Measurements from ENCODE around the gene CDH7.

Gene CDH7

DNA sequence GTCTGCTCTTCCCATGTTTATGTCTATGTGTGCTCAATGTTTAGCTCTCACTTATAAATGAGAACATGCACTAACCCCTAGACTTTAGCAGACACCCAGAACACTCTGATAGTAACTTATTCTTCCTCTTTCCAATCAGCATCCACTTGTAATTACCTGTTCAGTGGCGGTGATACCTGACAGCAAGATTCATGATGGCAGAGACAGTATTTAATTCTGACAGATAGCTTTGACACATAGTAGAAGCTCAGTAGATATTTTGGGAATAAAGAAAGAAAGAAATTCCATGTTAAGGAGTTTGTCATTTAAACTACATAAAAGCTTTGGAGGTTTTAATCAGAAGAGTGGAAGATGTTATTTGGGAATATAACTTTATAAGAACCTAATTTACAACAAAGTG is 171.3 kb downstream of the CDH7 start:
- no peak for DNase-seq (ENCODE audit: low read depth)
- H3K4me3 ChIP-seq (ENCODE audit: control insufficient read depth, low read depth, low read length) = no peak overlapping the region
- TF ChIP-seq, protein P1, sequence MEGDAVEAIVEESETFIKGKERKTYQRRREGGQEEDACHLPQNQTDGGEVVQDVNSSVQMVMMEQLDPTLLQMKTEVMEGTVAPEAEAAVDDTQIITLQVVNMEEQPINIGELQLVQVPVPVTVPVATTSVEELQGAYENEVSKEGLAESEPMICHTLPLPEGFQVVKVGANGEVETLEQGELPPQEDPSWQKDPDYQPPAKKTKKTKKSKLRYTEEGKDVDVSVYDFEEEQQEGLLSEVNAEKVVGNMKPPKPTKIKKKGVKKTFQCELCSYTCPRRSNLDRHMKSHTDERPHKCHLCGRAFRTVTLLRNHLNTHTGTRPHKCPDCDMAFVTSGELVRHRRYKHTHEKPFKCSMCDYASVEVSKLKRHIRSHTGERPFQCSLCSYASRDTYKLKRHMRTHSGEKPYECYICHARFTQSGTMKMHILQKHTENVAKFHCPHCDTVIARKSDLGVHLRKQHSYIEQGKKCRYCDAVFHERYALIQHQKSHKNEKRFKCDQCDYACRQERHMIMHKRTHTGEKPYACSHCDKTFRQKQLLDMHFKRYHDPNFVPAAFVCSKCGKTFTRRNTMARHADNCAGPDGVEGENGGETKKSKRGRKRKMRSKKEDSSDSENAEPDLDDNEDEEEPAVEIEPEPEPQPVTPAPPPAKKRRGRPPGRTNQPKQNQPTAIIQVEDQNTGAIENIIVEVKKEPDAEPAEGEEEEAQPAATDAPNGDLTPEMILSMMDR (conservative IDR thresholded peaks at IDR 0.05; ENCODE audit: control insufficient read depth, insufficient read depth, low read depth, low read length) = no peak

DNA sequence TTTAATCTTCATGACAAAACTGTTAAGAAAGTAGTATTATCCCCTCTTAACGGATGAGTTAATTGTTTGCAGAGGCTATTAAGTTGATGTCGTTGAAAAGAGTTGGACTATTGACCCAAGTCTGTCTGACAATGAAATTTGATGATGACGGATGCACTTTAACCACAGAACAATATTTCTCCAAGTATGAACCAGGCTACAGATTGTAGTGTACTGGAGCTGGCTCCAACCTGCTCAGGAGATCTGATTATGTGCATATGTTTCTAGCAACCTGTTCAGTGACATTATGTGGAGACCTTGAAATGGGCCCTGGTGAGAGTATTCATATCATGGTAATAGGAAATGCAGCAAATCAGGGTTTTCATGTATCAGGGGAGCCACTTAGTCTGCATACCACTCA is 174.1 kb downstream of the CDH7 start:
- DNase-seq (ENCODE audit: low read depth) = no peak

DNA sequence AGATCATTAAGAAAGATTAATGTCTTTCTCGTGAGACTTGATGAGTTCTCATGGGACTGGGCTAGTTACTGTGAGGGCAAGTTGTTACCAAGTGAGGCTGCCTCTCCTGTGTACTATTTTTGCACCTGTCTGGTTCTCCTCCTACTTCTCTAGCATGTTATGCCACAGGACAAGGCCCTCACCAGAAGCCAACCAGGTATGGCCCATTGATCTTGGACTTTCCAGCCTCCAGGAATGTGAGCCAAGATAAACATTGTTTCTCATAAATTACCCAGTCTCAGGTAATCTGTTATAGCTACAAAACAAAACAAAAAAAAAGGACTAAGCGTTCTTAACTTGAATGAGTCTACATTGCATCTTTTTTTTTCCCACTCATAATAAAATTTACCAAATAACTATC is 184.1 kb downstream of the CDH7 start:
- H3K4me3 ChIP-seq (ENCODE audit: control insufficient read depth, low read depth, low read length) = no peak overlapping the region
- no peak for DNase-seq (ENCODE audit: low read depth)
- TF ChIP-seq, protein P1 (conservative IDR thresholded peaks at IDR 0.05; ENCODE audit: control insufficient read depth, insufficient read depth, low read depth, low read length) = no peak

More for the DNA sequence above, 174.1 kb downstream of the CDH7 start:
- H3K4me3 ChIP-seq (ENCODE audit: control insufficient read depth, low read depth, low read length) = no peak overlapping the region
- TF ChIP-seq, protein P1 (conservative IDR thresholded peaks at IDR 0.05; ENCODE audit: control insufficient read depth, insufficient read depth, low read depth, low read length) = no peak

DNA sequence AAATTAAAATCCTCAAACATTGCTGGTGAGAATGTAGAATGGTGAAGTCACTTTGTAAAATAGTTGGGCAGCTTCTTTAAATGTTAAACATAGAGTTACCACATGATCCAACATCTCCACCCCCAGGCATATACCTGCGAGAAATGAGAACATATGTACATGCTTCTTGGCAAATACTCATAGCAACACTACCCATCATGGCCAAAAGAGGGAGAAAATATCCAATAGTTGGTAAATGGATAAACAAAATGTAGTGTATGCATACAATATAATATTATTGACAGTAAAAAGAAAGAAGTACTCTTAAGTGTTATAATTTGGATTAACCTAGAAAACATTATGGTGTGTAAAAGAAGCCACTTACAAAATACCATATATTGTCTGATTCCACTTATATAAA is 185.9 kb downstream of the CDH7 start:
- DNase-seq (ENCODE audit: low read depth) = no peak
- TF ChIP-seq, protein P1 (conservative IDR thresholded peaks at IDR 0.05; ENCODE audit: control insufficient read depth, insufficient read depth, low read depth, low read length) = no peak
- no peak overlapping the region for H3K4me3 ChIP-seq (ENCODE audit: control insufficient read depth, low read depth, low read length)

DNA sequence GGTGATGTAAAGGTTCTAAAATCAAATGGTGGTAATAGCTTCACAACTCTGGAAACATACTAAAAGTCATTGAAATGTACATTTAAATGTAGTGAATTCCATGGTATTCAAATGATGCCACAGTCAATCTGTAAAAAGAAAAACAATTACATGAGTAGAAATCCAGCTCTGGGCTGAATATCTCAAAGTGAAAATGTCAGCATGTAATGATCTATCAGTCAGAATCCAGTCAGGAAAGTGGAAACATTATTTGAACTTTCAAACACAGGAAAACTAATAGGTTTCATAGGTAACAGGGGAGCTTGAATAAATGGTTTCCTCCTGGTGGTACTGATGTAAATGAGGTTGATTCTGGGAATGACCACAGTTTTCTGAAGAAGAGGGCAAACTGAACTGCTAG is 186.4 kb downstream of the CDH7 start:
- H3K4me3 ChIP-seq (ENCODE audit: control insufficient read depth, low read depth, low read length) = no peak overlapping the region
- TF ChIP-seq, protein P1 (conservative IDR thresholded peaks at IDR 0.05; ENCODE audit: control insufficient read depth, insufficient read depth, low read depth, low read length) = no peak
- DNase-seq (ENCODE audit: low read depth) = no peak

DNA sequence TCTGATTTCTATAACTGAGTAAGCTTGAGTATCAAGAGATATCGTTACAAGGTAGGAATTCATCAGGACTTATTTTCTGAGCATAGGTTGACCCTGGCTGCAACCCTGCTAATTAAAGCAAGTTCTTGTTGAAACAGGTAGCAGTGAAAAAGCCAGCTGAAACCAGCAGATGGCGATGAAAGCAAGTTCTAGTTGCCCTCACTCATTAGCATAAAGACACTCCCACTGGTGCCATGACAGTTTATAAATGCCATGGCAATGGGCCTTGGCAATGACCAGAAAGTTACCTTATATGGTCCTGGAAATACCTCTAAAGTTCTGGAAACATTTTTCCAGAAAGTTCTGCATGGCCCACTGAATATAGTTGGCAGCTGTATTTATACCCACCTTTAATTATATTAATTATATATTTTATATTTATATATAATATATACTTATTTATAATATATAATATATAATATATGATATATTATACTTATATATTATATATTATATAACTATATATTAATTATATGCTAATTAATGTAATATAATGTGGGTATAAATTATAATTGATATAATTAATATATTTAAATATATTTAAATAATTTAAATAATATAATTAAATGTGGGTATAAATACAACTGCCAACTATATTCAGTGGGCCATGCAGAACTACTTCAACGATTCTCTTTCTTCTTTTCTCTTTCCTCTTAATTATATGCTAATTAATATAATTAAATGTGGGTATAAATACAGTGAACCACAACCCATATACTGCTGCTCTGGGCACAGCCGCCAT is 188.0 kb downstream of the CDH7 start:
- H3K4me3 ChIP-seq (ENCODE audit: control insufficient read depth, low read depth, low read length) = no peak overlapping the region
- TF ChIP-seq, protein P1 (conservative IDR thresholded peaks at IDR 0.05; ENCODE audit: control insufficient read depth, insufficient read depth, low read depth, low read length) = peak; percentile 12
- DNase-seq (ENCODE audit: low read depth) = peak; percentile 9
